ENCODE results near the gene KDM4B.

KDM4B gene

DNA sequence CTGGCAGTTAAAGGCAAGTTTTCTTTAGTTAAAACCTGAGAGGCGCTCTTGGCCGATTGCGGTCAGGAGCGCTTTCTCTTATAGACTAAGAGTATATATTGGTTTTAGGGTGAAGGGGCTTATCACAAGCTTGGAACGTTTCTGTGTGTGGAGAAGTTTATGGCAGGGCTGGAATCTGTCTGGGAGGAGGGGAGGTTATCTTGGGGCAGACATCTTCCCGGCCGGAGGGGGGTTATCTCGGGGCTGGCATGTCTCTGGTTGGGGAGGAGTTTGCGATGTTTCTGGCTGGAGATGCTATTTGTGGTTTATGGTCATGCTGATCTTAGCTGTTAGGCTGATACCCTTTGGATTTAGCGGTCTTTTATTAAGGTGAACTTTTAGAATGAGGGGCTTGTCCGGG is 18.3 kb downstream of the KDM4B start:
- no peak for DNase-seq (ENCODE audit: extremely low spot score)
- ChIA-PET CTCF (no interaction called here), POLR2A (no interaction called here)
- TF ChIP-seq HDGF (IDR thresholded peaks at IDR 0.05; ENCODE audit: borderline replicate concordance), result no peak
- no peak for TF ChIP-seq SP1 (IDR thresholded peaks at IDR 0.05)
- TF ChIP-seq BHLHE40 (IDR thresholded peaks at IDR 0.05; ENCODE audit: borderline replicate concordance), result no peak
- TF ChIP-seq ARNT (IDR thresholded peaks at IDR 0.05), result no peak
- TF ChIP-seq FOXK2 (IDR thresholded peaks at IDR 0.05), result no peak
- TF ChIP-seq, protein P1, sequence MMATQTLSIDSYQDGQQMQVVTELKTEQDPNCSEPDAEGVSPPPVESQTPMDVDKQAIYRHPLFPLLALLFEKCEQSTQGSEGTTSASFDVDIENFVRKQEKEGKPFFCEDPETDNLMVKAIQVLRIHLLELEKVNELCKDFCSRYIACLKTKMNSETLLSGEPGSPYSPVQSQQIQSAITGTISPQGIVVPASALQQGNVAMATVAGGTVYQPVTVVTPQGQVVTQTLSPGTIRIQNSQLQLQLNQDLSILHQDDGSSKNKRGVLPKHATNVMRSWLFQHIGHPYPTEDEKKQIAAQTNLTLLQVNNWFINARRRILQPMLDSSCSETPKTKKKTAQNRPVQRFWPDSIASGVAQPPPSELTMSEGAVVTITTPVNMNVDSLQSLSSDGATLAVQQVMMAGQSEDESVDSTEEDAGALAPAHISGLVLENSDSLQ (IDR thresholded peaks at IDR 0.05), result no peak
- TF ChIP-seq TARDBP (IDR thresholded peaks at IDR 0.05), result no peak
- TF ChIP-seq FOXM1 (IDR thresholded peaks at IDR 0.05; ENCODE audit: borderline replicate concordance), result no peak
- no peak for TF ChIP-seq CTBP1 (IDR thresholded peaks at IDR 0.05; ENCODE audit: borderline replicate concordance)
- no peak for TF ChIP-seq FOXA1 (IDR thresholded peaks at IDR 0.05)
- TF ChIP-seq ELF4 (IDR thresholded peaks at IDR 0.05), result no peak
- TF ChIP-seq SUZ12 (IDR thresholded peaks at IDR 0.05), result no peak
- no peak for TF ChIP-seq L3MBTL2 (conservative IDR thresholded peaks at IDR 0.05)
- no peak for TF ChIP-seq LEF1 (IDR thresholded peaks at IDR 0.05; ENCODE audit: borderline replicate concordance)
- no peak for TF ChIP-seq ZNF384 (IDR thresholded peaks at IDR 0.05)
- TF ChIP-seq NFRKB (IDR thresholded peaks at IDR 0.05), result no peak

DNA sequence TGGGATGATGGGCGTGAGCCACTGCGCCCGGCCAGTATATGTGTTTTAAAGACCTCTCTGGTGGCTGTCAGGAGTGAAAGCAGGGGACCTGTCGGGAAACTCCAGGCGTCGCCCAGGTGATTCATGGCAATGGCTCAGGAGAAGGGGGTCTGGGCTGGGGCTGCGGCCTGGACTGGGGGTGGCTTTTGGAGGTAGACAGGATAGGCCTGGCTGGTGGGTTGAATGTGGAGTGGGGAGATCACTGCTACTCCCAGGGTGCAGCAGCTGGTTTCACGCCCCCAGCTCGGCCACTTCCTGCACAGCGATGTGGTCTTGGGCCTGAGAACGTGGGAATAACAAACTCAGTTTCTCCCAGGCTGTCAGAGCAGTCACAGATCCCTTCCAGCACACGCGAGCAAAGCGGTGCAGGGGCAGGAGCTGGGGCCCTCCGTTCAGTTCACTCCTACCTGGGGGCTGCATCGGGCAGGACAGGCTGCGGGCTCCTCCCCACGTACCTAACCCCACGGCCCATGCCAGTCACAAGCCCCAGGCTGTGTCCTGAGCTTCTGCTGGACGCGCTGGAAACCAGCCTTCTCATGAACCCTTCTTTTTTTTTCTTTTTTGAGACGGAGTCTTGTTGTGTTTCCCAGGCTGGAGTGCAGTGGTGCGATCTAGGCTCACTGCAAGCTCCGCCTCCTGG is 18.9 kb downstream of the KDM4B start:
- POLR2A ChIA-PET, result no interaction called here
- TF ChIP-seq SUZ12 (IDR thresholded peaks at IDR 0.05) (no peak), ELF4 (IDR thresholded peaks at IDR 0.05) (no peak), ARNT (IDR thresholded peaks at IDR 0.05) (no peak), FOXM1 (IDR thresholded peaks at IDR 0.05; ENCODE audit: borderline replicate concordance) (no peak), TARDBP (IDR thresholded peaks at IDR 0.05) (no peak), LEF1 (IDR thresholded peaks at IDR 0.05; ENCODE audit: borderline replicate concordance) (no peak), BHLHE40 (IDR thresholded peaks at IDR 0.05; ENCODE audit: borderline replicate concordance) (no peak), FOXK2 (IDR thresholded peaks at IDR 0.05) (no peak), ZNF384 (IDR thresholded peaks at IDR 0.05) (no peak), FOXA1 (IDR thresholded peaks at IDR 0.05) (no peak), CTBP1 (IDR thresholded peaks at IDR 0.05; ENCODE audit: borderline replicate concordance) (no peak)
- CTCF ChIA-PET, result interaction anchor here (0.7 kb wide), 1 partner anchor 1034 kb away, joined by 3 read pairs; no protein-coding TSS in a partner anchor
- DNase-seq (ENCODE audit: extremely low spot score), result no peak

DNA sequence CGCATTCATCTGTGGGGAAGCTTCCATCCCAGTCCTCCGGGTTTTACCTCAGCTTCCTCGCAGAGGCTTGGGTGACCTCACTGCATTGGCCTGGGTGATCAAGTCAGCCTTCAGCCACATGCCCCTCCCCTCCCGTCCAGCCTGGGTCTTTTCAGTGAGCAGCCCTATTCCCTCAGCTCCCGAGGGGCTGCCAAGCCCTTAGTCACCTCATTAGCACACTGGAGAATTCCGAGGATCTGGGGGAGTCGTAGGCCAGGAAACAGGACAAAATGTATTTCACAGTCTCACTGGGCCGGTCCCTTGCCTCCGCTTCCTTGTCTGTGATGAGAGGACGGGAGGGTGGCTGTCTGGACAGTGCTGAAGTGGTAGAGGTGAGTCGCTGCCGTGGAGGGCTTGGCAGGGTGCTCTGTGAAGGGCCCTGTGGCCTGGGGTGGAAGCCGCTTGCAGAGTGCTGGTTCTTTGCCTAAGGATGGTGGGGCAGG is 19.9 kb downstream of the KDM4B start:
- ChIA-PET POLR2A (no interaction called here), CTCF (interaction anchor here (0.6 kb wide), 1 partner anchor 13 kb away, joined by 4 read pairs; no protein-coding TSS in a partner anchor)
- DNase-seq (ENCODE audit: extremely low spot score), result no peak
- TF ChIP-seq LEF1 (IDR thresholded peaks at IDR 0.05; ENCODE audit: borderline replicate concordance), result no peak

DNA sequence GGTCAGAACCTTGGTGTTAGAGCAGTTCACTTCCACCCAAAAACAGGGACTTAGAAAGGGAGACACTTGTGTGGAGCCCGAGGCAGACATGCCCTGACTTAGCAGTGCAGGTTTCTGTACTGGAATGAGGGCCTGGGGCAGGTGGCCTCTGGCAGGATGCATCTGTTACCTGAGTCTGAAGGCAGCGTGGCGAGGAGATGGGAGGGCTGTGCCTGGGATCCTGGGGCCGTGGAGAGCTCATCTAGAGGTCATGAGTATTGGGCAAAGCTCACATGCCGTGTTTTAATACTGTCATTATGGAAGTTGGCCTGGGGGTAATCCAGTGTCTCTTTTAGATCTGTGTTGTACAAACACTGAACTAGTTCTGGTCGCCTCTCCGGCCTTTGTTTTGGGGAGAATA is 21.4 kb downstream of the KDM4B start:
- no peak for DNase-seq (ENCODE audit: extremely low spot score)
- POLR2A ChIA-PET, result no interaction called here
- CTCF ChIA-PET, result interaction anchor here (0.6 kb wide), 1 partner anchor 28 kb away, joined by 3 read pairs; no protein-coding TSS in a partner anchor
- TF ChIP-seq FOXK2 (IDR thresholded peaks at IDR 0.05) (no peak), TARDBP (IDR thresholded peaks at IDR 0.05) (no peak), CTBP1 (IDR thresholded peaks at IDR 0.05; ENCODE audit: borderline replicate concordance) (no peak), FOXM1 (IDR thresholded peaks at IDR 0.05; ENCODE audit: borderline replicate concordance) (no peak), ZNF384 (IDR thresholded peaks at IDR 0.05) (no peak), ELF4 (IDR thresholded peaks at IDR 0.05) (no peak), SP1 (IDR thresholded peaks at IDR 0.05) (no peak), NFRKB (IDR thresholded peaks at IDR 0.05) (no peak), HDGF (IDR thresholded peaks at IDR 0.05; ENCODE audit: borderline replicate concordance) (no peak)
- TF ChIP-seq, protein P1 (IDR thresholded peaks at IDR 0.05), result no peak

DNA sequence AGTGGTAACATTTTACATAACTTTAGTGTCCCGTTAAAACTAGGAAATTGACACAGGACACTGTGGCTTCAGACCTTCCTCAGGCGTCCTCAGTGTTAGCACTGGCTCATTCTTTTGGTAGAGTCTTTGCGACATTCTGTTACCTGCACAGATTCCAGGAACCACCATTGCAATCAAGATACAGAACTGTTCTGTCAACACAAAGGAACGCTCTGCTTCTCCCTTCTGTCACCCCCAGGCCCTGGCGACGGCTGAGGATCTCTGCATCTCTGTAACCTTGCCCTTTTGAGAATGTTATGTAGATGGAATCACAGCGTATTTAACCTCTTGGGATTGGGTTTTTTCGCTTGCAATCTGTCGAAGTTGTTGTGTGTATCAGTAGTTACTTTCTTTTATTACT is 22.6 kb downstream of the KDM4B start:
- TF ChIP-seq FOXK2 (IDR thresholded peaks at IDR 0.05) (no peak), FOXM1 (IDR thresholded peaks at IDR 0.05; ENCODE audit: borderline replicate concordance) (no peak), TARDBP (IDR thresholded peaks at IDR 0.05) (no peak)
- TF ChIP-seq, protein P1 (IDR thresholded peaks at IDR 0.05), result no peak
- POLR2A ChIA-PET, result no interaction called here
- CTCF ChIA-PET, result no interaction called here
- DNase-seq (ENCODE audit: extremely low spot score), result no peak

DNA sequence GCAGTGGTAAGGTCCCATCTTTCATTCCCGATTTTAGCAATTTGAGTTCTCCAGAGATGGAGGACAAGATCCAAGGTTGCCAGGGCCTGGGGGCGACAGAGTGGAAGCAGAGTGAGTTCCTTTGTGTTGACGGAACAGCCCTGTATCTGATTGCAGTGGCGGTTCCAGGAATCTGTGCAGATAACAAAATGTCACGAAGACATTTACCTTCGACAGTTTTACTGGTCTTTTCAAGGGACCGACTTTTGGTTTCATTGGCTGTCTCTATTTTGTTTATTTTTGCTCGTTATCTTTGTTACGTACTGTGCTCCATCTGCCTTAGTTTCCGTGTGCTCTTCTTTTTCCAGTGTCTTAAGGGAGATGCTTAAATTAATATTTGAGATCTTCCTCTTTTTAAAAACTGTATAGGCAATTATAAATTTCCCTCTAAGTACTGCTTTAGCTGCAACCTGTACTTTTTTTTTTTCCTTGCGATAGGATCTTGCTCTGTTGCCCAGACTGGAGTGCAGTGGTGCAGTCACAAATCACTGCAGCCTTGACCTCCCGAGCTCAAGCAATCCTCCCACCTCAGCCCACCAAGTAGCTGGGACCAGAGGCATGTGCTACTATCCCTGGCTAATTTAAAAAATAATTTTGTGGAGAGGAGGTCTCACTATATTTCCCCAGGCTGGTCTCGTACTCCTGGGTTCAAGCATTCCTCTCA is 23.2 kb downstream of the KDM4B start:
- ChIA-PET POLR2A (no interaction called here), CTCF (interaction anchor here (0.7 kb wide), 1 partner anchor 78 kb away, joined by 3 read pairs; no protein-coding TSS in a partner anchor)
- TF ChIP-seq ARNT (IDR thresholded peaks at IDR 0.05) (no peak), CTBP1 (IDR thresholded peaks at IDR 0.05; ENCODE audit: borderline replicate concordance) (no peak)
- no peak for DNase-seq (ENCODE audit: extremely low spot score)
